GM12874 (cell line): ENCODE measurements around the gene TTLL12.

Experiments
- CTCF ChIP-seq: IDR thresholded peaks from 2 replicates; pipeline ENCODE4 v1.5.1; 2011; ENCODE audit warnings: low read depth, mild to moderate bottlenecking, control low read depth, low read length, moderate library complexity; ENCODE audit not compliant: insufficient read depth

TTLL12 gene

GRCh38 chr22:43207849-43208702, 21.1 kb upstream of the TTLL12 start:
- no peak for TF ChIP-seq CTCF

GRCh38 chr22:43207386-43207785, 20.5 kb upstream of the TTLL12 start:
- TF ChIP-seq CTCF = no peak

GRCh38 chr22:43206509-43207161, 19.7 kb upstream of the TTLL12 start:
- TF ChIP-seq CTCF = no peak

- TF ChIP-seq CTCF = no peak
These were observed 19.0 kb upstream of the TTLL12 start for GRCh38 chr22:43205748-43206508.

- TF ChIP-seq CTCF = no peak
These were observed 18.3 kb upstream of the TTLL12 start for GRCh38 chr22:43205261-43205691.

- TF ChIP-seq CTCF = no peak
These were observed 16.6 kb upstream of the TTLL12 start for GRCh38 chr22:43203471-43203981.
